Lower leg skin (tissue), 4 donors: ENCODE measurements around the gene MRAP2. TPM values are rescaled to one million over a fixed set of nuclear protein-coding genes. Genes with fewer than 3 reads are reported as not detected.

Source experiments
- DNase-seq, 2 donors: peaks; one replicate each; pipeline ENCODE4 v3.0.0-alpha.2; 2019; ENCODE audit warnings: low spot score in 2 of 2
- H3K4me3 ChIP-seq: fragments of 200-600 bp; sonication (generic); 2 replicates; pipeline ENCODE4 v1.5.1; 2017; ENCODE audit warnings: mild to moderate bottlenecking, low read depth; ENCODE audit not compliant: poor library complexity, severe bottlenecking
- POLR2A ChIP-seq, 2 donors: fragments of 450-650 bp; IDR thresholded peaks; one replicate each; pipeline ENCODE4 v1.6.1; 2016 to 2017; ENCODE audit warnings: antibody characterized with exemption in 2 of 2, mild to moderate bottlenecking in 1 of 2, moderate library complexity in 1 of 2
- WGBS, 2 donors: methylation state at CpG; one replicate each; pipeline ENCODE4 v1.1.5; 2018; 5-methylcytosine and 5-hydroxymethylcytosine counted together
- intact Hi-C: fragments of 100-400 bp; cut with DNase I; formaldehyde crosslinking; loops from one replicate; pipeline ENCODE4 v1.15.0; 2023; ENCODE audit warnings: low total_unique reads
- total RNA-seq, 4 donors: library from RNA; depleted of rRNA; stranded (reverse); fragments of >200 nt; gene quantifications; one replicate each; pipeline ENCODE4 v1.1.0, GENCODE V29; 2016
- TF ChIP-seq, protein P1 (sequence below), 3 donors: fragments of 450-650 bp; IDR thresholded peaks; one replicate each; pipeline ENCODE4 v1.5.1; 2016; ENCODE audit warnings: antibody characterized with exemption in 3 of 3, mild to moderate bottlenecking in 3 of 3, moderate library complexity in 2 of 3

The MRAP2 gene
- total RNA-seq, 4 donors from 2014 or later = 2.6 to 4.1 (median 2.9) TPM

DNA sequence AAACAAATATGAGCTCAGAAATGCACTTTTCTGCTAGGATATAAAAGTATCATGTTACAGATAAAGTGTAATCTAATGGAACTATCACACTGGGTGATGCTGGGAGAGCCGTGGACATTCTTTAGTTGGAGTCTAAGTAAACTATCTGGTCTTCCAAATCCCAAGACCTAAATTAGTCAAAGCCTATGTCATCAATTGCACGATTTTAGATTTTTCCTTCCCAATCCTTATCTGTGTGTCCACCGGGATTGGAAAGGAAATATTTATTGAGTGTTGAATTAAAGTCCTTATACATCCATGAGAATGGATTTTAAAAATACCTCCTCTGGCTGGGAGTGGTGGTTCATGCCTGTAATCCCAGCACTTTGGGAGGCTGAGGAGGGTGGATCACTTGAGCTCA, 19.6 kb upstream of the MRAP2 start:
- TF ChIP-seq POLR2A (IDR thresholded peaks at IDR 0.05) = no peak
- TF ChIP-seq, protein P1, sequence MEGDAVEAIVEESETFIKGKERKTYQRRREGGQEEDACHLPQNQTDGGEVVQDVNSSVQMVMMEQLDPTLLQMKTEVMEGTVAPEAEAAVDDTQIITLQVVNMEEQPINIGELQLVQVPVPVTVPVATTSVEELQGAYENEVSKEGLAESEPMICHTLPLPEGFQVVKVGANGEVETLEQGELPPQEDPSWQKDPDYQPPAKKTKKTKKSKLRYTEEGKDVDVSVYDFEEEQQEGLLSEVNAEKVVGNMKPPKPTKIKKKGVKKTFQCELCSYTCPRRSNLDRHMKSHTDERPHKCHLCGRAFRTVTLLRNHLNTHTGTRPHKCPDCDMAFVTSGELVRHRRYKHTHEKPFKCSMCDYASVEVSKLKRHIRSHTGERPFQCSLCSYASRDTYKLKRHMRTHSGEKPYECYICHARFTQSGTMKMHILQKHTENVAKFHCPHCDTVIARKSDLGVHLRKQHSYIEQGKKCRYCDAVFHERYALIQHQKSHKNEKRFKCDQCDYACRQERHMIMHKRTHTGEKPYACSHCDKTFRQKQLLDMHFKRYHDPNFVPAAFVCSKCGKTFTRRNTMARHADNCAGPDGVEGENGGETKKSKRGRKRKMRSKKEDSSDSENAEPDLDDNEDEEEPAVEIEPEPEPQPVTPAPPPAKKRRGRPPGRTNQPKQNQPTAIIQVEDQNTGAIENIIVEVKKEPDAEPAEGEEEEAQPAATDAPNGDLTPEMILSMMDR (IDR thresholded peaks at IDR 0.05) = no peak
- 63 to 74% methylated on average over 3 of the region's 3 CpGs for WGBS, 2 donors
- intact Hi-C loops = no loop called here
- H3K4me3 ChIP-seq = no peak overlapping the region
- DNase-seq = no peak

DNA sequence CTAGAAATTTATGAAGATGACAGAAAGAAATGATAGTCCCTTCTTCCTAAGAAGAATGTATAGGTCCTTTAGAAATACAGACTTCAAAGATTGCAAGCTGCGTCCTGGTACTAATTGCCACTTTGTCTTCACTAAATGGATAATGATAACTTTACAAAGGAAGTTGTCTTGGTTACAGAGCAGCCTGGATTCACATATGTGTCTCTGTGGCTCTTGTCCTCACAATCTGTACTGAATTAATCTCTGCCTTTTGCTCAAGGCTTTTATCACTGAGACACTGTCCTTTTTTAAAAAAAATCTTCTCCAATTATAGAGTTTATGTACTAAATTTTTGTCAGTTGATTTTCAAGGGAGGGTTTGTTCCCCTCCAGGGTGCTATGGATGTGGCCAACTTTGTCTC, 17.5 kb upstream of the MRAP2 start:
- no peak overlapping the region for H3K4me3 ChIP-seq
- TF ChIP-seq POLR2A (IDR thresholded peaks at IDR 0.05) = no peak
- TF ChIP-seq, protein P1 (IDR thresholded peaks at IDR 0.05) = no peak
- WGBS, 2 donors = 83 to 88% methylated on average over 1 of the region's 1 CpG
- intact Hi-C loops = loop anchor here (2.0 kb wide), 1 partner anchor 53 kb away; no protein-coding TSS in a partner anchor
- DNase-seq = no peak

DNA sequence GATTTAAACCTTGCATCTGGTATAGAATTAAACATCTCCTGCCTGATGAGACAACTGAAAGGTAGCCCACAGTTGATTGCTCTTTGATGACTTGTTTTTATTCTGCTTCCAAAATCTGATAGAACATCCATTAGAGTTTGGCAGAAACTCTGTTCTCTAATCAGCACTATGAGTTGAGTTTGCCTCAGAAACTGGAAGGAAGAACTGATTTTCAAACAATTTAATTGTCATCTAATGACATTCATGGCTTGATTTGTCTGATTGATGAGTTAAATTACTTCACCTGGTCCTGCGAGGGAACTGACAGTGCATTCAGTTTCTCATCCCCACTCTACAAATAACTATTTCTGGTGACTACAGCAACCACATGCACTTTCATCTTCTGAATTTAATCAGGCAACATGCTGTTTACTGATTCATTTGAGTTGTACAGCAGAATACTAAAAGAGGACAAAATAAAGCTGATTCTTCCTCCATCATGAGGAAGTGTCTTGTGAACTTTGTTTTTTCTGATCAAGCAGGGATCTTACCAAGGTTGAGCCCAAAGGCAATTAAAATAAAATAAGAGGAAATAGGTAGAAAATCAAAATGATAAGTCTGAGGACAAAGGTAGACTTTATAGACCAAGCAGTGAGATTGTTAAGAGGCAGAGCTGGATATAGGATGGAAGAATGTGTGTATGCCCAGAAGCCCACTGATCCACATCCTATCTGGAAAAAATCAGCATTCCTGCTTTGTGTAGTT, 15.7 kb upstream of the MRAP2 start:
- DNase-seq = no peak
- WGBS, 2 donors = 35 to 54% methylated on average over 1 of the region's 1 CpG
- intact Hi-C loops = loop anchor here (2.0 kb wide), 1 partner anchor 55 kb away; no protein-coding TSS in a partner anchor
- TF ChIP-seq, protein P1 (IDR thresholded peaks at IDR 0.05) = no peak
- no peak for TF ChIP-seq POLR2A (IDR thresholded peaks at IDR 0.05)
- no peak overlapping the region for H3K4me3 ChIP-seq

DNA sequence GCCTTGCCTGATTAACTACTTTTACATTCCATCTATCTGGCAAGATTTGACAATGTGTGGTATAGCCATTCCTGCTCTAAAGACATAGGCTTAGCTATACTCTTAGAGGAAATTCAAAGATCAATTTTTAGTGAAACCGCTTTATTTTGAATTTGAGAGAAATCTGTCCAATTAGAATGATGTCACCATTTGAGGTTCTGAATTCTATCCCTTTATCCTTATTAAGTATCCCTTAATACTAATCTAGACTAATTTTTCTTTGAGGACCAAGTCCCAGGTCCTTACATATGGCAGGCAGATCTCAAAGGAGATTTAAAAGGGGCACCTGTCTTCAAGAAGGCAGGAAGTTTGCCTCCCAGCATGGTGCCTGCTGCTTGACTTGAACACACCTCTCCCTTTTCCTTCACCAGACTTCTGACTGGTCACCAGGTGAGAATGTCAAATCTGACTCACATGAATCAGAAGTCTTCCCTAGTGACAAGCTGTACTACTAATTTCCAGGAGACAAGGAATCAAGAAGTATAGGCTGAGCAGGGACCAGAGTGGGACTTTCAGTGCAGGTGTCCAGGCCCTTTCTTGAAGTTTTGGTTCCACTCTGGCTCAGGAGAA, 15.0 kb upstream of the MRAP2 start:
- TF ChIP-seq, protein P1 (IDR thresholded peaks at IDR 0.05) = no peak
- no peak for TF ChIP-seq POLR2A (IDR thresholded peaks at IDR 0.05)
- WGBS, 2 donors = 97 to 100% methylated on average over 1 of the region's 1 CpG
- no peak for DNase-seq
- no peak overlapping the region for H3K4me3 ChIP-seq
- intact Hi-C loops = no loop called here

DNA sequence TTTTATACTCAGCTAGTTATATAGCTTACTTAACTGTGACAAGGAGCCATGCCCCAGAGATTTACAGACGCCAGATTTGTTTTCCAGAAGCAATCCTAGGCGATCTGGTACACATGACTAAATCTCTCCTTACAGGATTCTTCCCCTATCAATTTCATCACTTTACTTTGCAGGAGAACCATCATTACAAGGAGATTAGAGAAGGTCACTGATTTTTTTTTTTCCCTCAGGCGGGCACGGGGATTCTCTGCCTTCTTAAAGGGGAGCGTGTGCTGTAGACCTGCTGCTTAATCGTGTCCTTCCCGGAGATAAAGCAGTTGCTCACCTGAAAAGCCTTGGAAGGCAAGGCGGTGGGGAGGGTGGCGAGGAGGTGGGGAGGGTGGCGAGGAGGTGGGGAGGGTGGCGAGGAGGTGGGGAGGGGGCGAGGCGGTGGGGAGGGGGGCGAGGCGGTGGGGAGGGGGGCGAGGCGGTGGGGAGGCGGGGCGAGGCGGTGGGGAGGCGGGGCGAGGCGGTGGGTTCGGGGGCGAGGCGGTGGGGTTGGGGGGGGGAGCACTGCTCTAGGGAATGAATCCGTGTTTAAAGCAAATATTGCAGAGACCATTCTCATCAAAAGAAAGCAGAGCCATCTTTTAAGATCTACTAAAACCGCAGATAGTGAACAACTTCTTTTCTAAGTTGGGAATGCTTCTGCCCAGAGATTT, 14.3 kb upstream of the MRAP2 start:
- DNase-seq = no peak
- no peak overlapping the region for H3K4me3 ChIP-seq
- 19 to 37% methylated on average over 24 to 26 of the region's 28 CpGs for WGBS, 2 donors
- intact Hi-C loops = no loop called here
- TF ChIP-seq, protein P1 (IDR thresholded peaks at IDR 0.05) = no peak
- no peak for TF ChIP-seq POLR2A (IDR thresholded peaks at IDR 0.05)
